Measurements from ENCODE around the gene CDC37. TPM values are rescaled to one million over a fixed set of nuclear protein-coding genes. Genes with fewer than 3 reads are reported as not detected.

The CDC37 gene
- total RNA-seq, result 100 to 1,000 TPM; 169 to 229 (median 180) TPM
- polyA plus RNA-seq, result 10 to 100 TPM; 62.8 to 99.2 TPM
- 175 reads per million, percentile 92 among the genes with 10 or more reads in this experiment for total RNA-seq

DNA sequence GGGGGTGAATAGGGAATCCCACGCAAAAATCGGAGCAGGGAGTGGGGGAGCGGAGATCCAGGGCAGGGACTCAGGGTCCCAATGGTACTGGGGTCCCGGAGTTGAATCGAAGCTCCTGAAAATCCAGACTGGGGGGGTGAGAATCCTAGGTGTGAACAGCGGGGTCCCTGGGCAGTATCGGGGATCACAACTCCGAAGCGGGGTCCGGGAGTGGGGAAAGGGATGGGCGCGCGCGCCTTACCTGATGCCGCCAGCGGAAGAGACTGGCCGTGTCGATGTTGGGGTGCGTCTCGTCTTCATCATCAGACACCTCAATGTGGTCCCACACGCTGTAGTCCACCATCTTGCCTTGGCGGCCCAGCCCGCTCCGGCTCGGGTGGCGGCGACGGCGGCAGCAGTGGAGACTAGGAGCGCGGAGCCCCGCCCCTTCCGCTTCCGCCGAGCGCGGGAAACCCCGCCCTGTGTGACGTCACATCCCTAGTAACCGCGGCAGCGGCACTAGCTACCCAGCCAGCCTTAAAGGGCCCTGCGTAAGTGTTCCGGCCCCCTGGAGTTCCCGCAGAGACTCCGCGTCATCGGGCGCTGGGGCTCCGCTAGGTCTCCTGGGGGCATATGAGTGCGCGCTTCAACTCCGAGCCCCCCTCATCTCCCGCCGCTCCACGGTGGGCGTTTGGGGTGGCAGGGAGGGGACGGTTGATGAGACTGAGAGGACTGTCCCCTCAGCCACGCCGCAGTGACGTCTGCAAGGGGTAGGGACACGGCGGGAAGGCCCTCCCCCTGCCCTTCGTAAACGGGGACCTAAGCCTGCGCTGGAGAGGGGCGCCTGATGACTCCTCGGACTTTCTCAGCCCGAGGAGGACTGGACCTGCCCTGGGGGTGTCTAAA is at the start of gene CDC37:
Gene CDC37, minus strand, starts transcription at position 406 of the 885 bp plus-strand sequence. Its CDS starts 63 bp downstream, at position 343.
- H3K4me3 ChIP-seq (ENCODE audit: low read length), result peak within 1 kb of the TSS; percentile 87
- CTCF ChIA-PET, result interaction anchor here (0.6 to 7.5 kb wide), 14 partner anchors 10 to 1394 kb away, joined by 3 to 97 read pairs (median 6); no protein-coding TSS in a partner anchor

DNA sequence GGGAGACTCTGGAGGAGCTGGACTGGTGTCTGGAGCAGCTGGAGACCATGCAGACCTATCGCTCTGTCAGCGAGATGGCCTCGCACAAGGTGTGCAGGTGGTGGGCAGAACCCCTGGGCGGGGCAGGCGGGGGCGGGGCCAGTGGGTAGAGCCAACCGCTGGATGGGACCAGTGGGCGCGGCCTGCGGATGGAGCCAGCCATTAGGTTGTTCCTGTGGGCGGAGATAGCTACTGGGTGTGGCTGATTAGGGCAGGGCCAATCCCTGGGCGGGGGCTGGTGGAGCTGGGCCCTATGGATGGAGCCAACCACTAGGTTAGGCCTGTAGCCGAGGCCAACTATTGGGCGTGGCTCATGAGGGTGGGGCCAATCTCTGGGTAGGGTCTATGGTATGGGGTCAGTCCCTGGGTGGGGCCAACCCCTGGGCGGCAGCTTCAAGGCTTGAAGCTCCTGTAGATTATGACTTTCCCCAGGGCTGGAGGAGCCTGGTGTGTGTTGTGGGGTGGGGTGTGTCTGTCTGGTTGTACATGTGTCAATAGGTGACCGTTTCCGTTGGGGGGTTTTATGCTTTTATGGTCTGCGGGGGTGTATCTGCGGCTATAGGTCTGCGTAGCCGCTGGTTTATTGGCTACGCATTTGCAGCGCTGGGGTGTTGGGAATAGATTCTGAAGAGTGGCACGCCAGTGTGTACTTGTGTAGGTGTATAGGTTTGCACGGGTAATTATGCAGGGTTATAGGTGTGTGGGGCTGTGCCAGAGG is 47.7 kb upstream of the CDC37 start:
- Mint-ChIP-seq H3K27ac (no peak overlapping the region), H3K4me3 (no peak overlapping the region), H3K36me3 (peaks cover 0 to 27% (median 0%) of the 10 kb centered on the region in 5 donors), H3K9me3 (peaks cover 0 to 2% (median 0%) of the 10 kb centered on the region in 11 donors), H3K4me1 (peaks cover 0 to 29% (median 0%) of the 10 kb centered on the region in 7 donors), H3K27me3 (peaks cover 0 to 13% (median 4%) of the 10 kb centered on the region in 5 donors)
- ATAC-seq, result peak; percentile 8
- ChIA-PET CTCF (interaction anchor here (0.6 kb wide), 1 partner anchor 103 kb away, joined by 7 read pairs; no protein-coding TSS in a partner anchor), POLR2A (no interaction called here)
- Histone ChIP-seq H3K9me3 (ENCODE audit: control insufficient read depth in 2 of 3, low read length in 3 of 3) (no peaks in the 10 kb centered on the region), H3K27me3 (ENCODE audit: control insufficient read depth in 2 of 2, insufficient read depth in 2 of 2, low read length in 2 of 2) (no peaks in the 10 kb centered on the region), H3K36me3 (ENCODE audit: control insufficient read depth in 2 of 3, insufficient read depth in 3 of 3, low read length in 3 of 3) (no peaks in the 10 kb centered on the region), H3K27ac (ENCODE audit: low read depth, low read length) (no peak overlapping the region), H3K4me1 (ENCODE audit: control insufficient read depth in 2 of 2, insufficient read depth in 2 of 2, low read length in 2 of 2) (no peaks in the 10 kb centered on the region), H3K4me3 (ENCODE audit: low read length) (no peak overlapping the region)
- intact Hi-C loops (cut with micrococcal nuclease), result no loop called here
- DNase-seq, result no peak

More for the DNA sequence above, at the start of gene CDC37:
- peaks cover 40 to 85% (median 59%) of the 10 kb centered on the region in 7 donors for H3K4me1 Mint-ChIP-seq
- peaks cover 0 to 3% (median 0%) of the 10 kb centered on the region in 5 donors for H3K27me3 Mint-ChIP-seq
- H3K27ac Mint-ChIP-seq, result peak within 1 kb of the TSS; percentile 80 to 97 (median 95)
- peaks cover 55 to 59% of the 10 kb centered on the region in 2 donors for H3K4me1 ChIP-seq (ENCODE audit: control insufficient read depth in 2 of 2, insufficient read depth in 2 of 2, low read length in 2 of 2)
- peaks cover 0 to 2% (median 0%) of the 10 kb centered on the region in 11 donors for H3K9me3 Mint-ChIP-seq
- no peaks in the 10 kb centered on the region for H3K27me3 ChIP-seq (ENCODE audit: control insufficient read depth in 2 of 2, insufficient read depth in 2 of 2, low read length in 2 of 2)
- H3K27ac ChIP-seq (ENCODE audit: low read depth, low read length), result peak within 1 kb of the TSS; percentile 97
- DNase-seq, result peak; percentile 95 to 99 (median 97)
- POLR2A ChIA-PET, result interaction anchor here (0.7 to 4.3 kb wide), 5 partner anchors 14 to 33 kb away, joined by 5 to 32 read pairs (median 6); partner anchors contain the start of genes PDE4A and TYK2
- peaks cover 0 to 10% (median 0%) of the 10 kb centered on the region in 5 donors for H3K36me3 Mint-ChIP-seq
- H3K4me3 Mint-ChIP-seq, result peak within 1 kb of the TSS; percentile 90 to 97 (median 95)
- intact Hi-C loops (cut with micrococcal nuclease), result loop anchor here (1.0 to 10.0 kb wide), 21 partner anchors 13 to 691 kb away; partner anchors contain the start of genes RAVER1 (in 2 of the 2), TYK2 (in 2 of the 2), ATG4D (in 1 of the 2) and DNMT1 (in 1 of the 2)
- ATAC-seq, result peak; percentile 88
- peaks cover 0 to 13% (median 0%) of the 10 kb centered on the region in 3 experiments for H3K36me3 ChIP-seq (ENCODE audit: control insufficient read depth in 2 of 3, insufficient read depth in 3 of 3, low read length in 3 of 3)
- no peaks in the 10 kb centered on the region for H3K9me3 ChIP-seq (ENCODE audit: control insufficient read depth in 2 of 3, low read length in 3 of 3)

DNA sequence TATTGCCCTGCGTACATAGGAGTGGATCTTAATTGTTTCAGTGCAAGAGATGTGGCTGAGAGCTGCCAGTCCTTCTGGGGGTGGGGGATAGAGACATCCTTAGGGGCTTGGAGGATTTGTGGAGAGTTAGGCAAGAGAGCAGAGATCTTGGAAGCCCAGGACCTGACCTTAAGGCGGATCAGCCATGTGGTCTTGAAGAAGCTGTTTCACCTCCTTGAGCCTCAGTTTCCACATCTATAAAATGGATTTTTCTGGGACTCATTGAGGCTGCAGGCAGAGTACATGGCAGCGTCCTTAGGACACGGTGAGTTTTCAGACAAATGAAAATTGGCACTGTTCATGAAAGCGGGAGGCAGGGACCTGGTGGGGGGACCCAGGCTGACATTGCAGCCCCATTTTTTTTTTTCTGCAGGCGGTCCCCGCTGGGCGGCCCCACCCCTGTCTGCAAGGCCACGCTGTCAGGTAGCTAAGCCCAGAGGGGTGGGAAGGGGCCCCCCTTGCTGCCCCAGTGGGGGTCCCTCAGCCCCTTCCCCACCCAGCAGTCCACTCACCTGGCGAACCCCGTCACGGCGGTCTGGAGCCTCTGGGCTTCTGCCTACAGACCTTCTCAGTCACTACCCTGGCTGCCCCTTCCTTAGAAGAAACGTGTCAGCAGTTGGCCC is 47.0 kb upstream of the CDC37 start:
- H3K27ac ChIP-seq (ENCODE audit: low read depth, low read length), result no peak overlapping the region
- Mint-ChIP-seq H3K27ac (no peak overlapping the region), H3K4me1 (peaks cover 0 to 29% (median 0%) of the 10 kb centered on the region in 7 donors), H3K4me3 (no peak overlapping the region), H3K36me3 (peaks cover 0 to 27% (median 0%) of the 10 kb centered on the region in 5 donors), H3K9me3 (peaks cover 0 to 2% (median 0%) of the 10 kb centered on the region in 11 donors), H3K27me3 (peaks cover 0 to 13% (median 4%) of the 10 kb centered on the region in 5 donors)
- H3K9me3 ChIP-seq (ENCODE audit: control insufficient read depth in 2 of 3, low read length in 3 of 3), result no peaks in the 10 kb centered on the region
- ATAC-seq (no peak), DNase-seq (no peak)
- CTCF ChIA-PET, result no interaction called here
- no peaks in the 10 kb centered on the region for H3K36me3 ChIP-seq (ENCODE audit: control insufficient read depth in 2 of 3, insufficient read depth in 3 of 3, low read length in 3 of 3)
- POLR2A ChIA-PET, result no interaction called here
- H3K4me3 ChIP-seq (ENCODE audit: low read length), result no peak overlapping the region
- intact Hi-C loops (cut with micrococcal nuclease), result no loop called here
- H3K27me3 ChIP-seq (ENCODE audit: control insufficient read depth in 2 of 2, insufficient read depth in 2 of 2, low read length in 2 of 2), result no peaks in the 10 kb centered on the region
- no peaks in the 10 kb centered on the region for H3K4me1 ChIP-seq (ENCODE audit: control insufficient read depth in 2 of 2, insufficient read depth in 2 of 2, low read length in 2 of 2)

DNA sequence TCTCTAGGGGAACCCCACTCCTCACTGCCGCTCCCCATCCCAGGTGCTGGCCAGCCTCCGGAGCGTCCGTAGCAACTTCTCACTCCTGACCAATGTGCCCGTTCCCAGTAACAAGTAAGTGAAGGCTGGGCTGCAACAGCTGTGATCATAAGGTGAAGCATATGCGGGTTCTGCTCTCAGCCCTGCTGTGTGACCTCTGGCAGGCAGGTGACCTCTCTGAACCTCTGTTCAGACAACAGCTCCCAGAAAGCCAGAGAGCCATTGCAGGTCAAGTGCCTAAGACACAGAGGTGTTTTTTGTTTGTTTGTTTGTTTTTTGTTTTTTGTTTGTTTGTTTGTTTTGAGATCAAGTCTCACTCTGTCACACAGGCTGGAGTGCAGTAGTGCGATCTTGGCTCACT is 45.7 kb upstream of the CDC37 start:
- H3K36me3 Mint-ChIP-seq, result peaks cover 0 to 27% (median 0%) of the 10 kb centered on the region in 5 donors
- H3K9me3 Mint-ChIP-seq, result peaks cover 0 to 2% (median 0%) of the 10 kb centered on the region in 11 donors
- no peak for ATAC-seq
- peaks cover 0 to 13% (median 4%) of the 10 kb centered on the region in 5 donors for H3K27me3 Mint-ChIP-seq
- no peaks in the 10 kb centered on the region for H3K9me3 ChIP-seq (ENCODE audit: control insufficient read depth in 2 of 3, low read length in 3 of 3)
- no peak for DNase-seq
- CTCF ChIA-PET, result no interaction called here
- H3K27ac Mint-ChIP-seq, result no peak overlapping the region
- H3K4me3 Mint-ChIP-seq, result no peak overlapping the region
- no peak overlapping the region for H3K27ac ChIP-seq (ENCODE audit: low read depth, low read length)
- no peaks in the 10 kb centered on the region for H3K36me3 ChIP-seq (ENCODE audit: control insufficient read depth in 2 of 3, insufficient read depth in 3 of 3, low read length in 3 of 3)
- H3K4me3 ChIP-seq (ENCODE audit: low read length), result no peak overlapping the region
- H3K4me1 ChIP-seq (ENCODE audit: control insufficient read depth in 2 of 2, insufficient read depth in 2 of 2, low read length in 2 of 2), result no peaks in the 10 kb centered on the region
- no peaks in the 10 kb centered on the region for H3K27me3 ChIP-seq (ENCODE audit: control insufficient read depth in 2 of 2, insufficient read depth in 2 of 2, low read length in 2 of 2)
- H3K4me1 Mint-ChIP-seq, result peaks cover 0 to 29% (median 0%) of the 10 kb centered on the region in 7 donors
- POLR2A ChIA-PET, result no interaction called here
- intact Hi-C loops (cut with micrococcal nuclease), result no loop called here

DNA sequence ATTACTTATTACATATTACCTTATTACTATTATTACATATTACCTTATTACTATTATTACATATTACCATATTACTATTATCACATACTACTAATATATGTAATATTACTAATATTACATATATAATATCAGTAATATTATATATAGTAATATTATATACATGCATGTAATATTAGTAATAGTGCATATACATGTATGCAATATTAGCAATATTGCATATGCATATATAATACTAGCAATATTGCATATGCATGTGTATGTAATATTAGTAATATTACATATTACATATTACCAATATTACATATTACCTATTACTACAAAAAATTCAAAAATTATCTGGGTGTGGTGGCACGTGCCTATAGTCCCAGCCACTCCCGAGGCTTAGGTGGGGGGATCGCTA is 39.4 kb upstream of the CDC37 start:
- Mint-ChIP-seq H3K27me3 (no peaks in the 10 kb centered on the region), H3K4me1 (peaks cover 0 to 5% (median 0%) of the 10 kb centered on the region in 7 donors), H3K4me3 (no peak overlapping the region), H3K36me3 (peaks cover 0 to 7% (median 0%) of the 10 kb centered on the region in 5 donors), H3K27ac (no peak overlapping the region), H3K9me3 (no peaks in the 10 kb centered on the region)
- no peak for ATAC-seq
- DNase-seq, result no peak
- Histone ChIP-seq H3K27me3 (ENCODE audit: control insufficient read depth in 2 of 2, insufficient read depth in 2 of 2, low read length in 2 of 2) (no peaks in the 10 kb centered on the region), H3K27ac (ENCODE audit: low read depth, low read length) (no peak overlapping the region), H3K4me1 (ENCODE audit: control insufficient read depth in 2 of 2, insufficient read depth in 2 of 2, low read length in 2 of 2) (no peaks in the 10 kb centered on the region), H3K36me3 (ENCODE audit: control insufficient read depth in 2 of 3, insufficient read depth in 3 of 3, low read length in 3 of 3) (no peaks in the 10 kb centered on the region), H3K9me3 (ENCODE audit: control insufficient read depth in 2 of 3, low read length in 3 of 3) (no peaks in the 10 kb centered on the region), H3K4me3 (ENCODE audit: low read length) (no peak overlapping the region)
- ChIA-PET POLR2A (no interaction called here), CTCF (no interaction called here)
- intact Hi-C loops (cut with micrococcal nuclease), result no loop called here

DNA sequence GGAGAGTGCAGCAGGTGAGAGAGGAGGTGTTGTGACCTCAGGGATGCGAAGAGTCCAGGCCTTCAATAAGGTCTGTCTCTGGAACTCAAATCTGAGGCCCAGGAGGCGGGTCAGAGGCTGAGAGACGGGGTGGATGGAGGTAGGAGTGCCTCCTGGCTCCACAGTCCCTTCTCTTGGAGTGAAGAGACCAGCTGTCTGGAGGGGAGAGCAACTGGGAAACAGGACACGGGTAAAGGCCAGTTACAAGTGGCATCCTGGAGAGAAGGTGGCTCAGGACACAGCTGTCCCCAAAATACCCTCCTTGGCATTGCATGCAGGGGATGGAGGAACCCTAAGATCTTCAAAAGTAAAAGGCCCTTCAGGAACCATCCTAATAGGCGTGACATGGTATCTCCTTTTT is 36.2 kb upstream of the CDC37 start:
- H3K4me3 Mint-ChIP-seq, result no peak overlapping the region
- H3K27ac ChIP-seq (ENCODE audit: low read depth, low read length), result no peak overlapping the region
- peak overlapping the region in 1 of 9 donors; percentile 66 for H3K27ac Mint-ChIP-seq
- peaks cover 0 to 18% (median 0%) of the 10 kb centered on the region in 7 donors for H3K4me1 Mint-ChIP-seq
- intact Hi-C loops (cut with micrococcal nuclease), result no loop called here
- H3K4me3 ChIP-seq (ENCODE audit: low read length), result no peak overlapping the region
- peaks cover 0 to 3% (median 0%) of the 10 kb centered on the region in 5 donors for H3K36me3 Mint-ChIP-seq
- ATAC-seq (no peak), DNase-seq (no peak)
- H3K27me3 Mint-ChIP-seq, result no peaks in the 10 kb centered on the region
- no peaks in the 10 kb centered on the region for H3K9me3 ChIP-seq (ENCODE audit: control insufficient read depth in 2 of 3, low read length in 3 of 3)
- POLR2A ChIA-PET, result no interaction called here
- H3K9me3 Mint-ChIP-seq, result no peaks in the 10 kb centered on the region
- H3K36me3 ChIP-seq (ENCODE audit: control insufficient read depth in 2 of 3, insufficient read depth in 3 of 3, low read length in 3 of 3), result no peaks in the 10 kb centered on the region
- CTCF ChIA-PET, result no interaction called here
- H3K4me1 ChIP-seq (ENCODE audit: control insufficient read depth in 2 of 2, insufficient read depth in 2 of 2, low read length in 2 of 2), result no peaks in the 10 kb centered on the region
- H3K27me3 ChIP-seq (ENCODE audit: control insufficient read depth in 2 of 2, insufficient read depth in 2 of 2, low read length in 2 of 2), result no peaks in the 10 kb centered on the region

Measured in naive thymus-derived CD4-positive, alpha-beta T cell (primary cell).